ENCODE results near the gene GTPBP3.

DNA sequence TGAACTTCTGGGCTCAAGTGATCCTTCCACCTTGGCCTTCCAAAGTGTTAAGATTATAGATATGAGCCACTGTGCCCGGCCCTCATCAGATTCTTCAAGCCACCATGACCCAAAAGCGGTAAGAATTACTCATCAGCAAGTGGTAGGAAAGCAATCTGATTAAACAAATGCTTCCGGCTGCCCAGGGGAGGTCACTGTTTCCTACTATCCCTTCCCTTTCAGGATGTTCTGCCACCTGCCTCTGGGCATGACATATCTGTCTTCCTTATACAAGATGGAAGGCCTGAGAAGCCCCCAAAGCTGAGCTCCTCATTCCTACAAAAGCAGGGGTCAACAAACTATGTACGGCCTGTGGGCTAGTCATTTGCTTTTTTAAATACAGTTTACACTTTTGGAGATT, 41.1 kb upstream of the GTPBP3 start:
- no peak for TF ChIP-seq ZNF317 (CRISPR knock-in tag; IDR thresholded peaks at IDR 0.05)
- no peak for TF ChIP-seq HMG20A (CRISPR knock-in tag; IDR thresholded peaks at IDR 0.05; ENCODE audit: borderline replicate concordance)
- TF ChIP-seq ZBTB20 (CRISPR knock-in tag; IDR thresholded peaks at IDR 0.05; ENCODE audit: borderline replicate concordance, low read depth), result no peak
- TF ChIP-seq, protein P1, sequence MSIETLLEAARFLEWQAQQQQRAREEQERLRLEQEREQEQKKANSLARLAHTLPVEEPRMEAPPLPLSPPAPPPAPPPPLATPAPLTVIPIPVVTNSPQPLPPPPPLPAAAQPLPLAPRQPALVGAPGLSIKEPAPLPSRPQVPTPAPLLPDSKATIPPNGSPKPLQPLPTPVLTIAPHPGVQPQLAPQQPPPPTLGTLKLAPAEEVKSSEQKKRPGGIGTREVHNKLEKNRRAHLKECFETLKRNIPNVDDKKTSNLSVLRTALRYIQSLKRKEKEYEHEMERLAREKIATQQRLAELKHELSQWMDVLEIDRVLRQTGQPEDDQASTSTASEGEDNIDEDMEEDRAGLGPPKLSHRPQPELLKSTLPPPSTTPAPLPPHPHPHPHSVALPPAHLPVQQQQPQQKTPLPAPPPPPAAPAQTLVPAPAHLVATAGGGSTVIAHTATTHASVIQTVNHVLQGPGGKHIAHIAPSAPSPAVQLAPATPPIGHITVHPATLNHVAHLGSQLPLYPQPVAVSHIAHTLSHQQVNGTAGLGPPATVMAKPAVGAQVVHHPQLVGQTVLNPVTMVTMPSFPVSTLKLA (IDR thresholded peaks at IDR 0.05), result no peak
- TF ChIP-seq YY1 (IDR thresholded peaks at IDR 0.05; ENCODE audit: insufficient read depth, insufficient replicate concordance, low read depth, low read length), result no peak
- no peak for TF ChIP-seq ZNF670 (CRISPR knock-in tag; IDR thresholded peaks at IDR 0.05; ENCODE audit: borderline replicate concordance)
- no peak for TF ChIP-seq CREM (IDR thresholded peaks at IDR 0.05)
- no peak for TF ChIP-seq CREM (CRISPR knock-in tag; IDR thresholded peaks at IDR 0.05)
